GM21390 (cell line): ENCODE data around the gene SHROOM1.
"Not testable (repeated sequence)": the region's sequence is repeated elsewhere in the genome, so short reads cannot be mapped to it uniquely, and the experiment has no call there.

ENCODE experiments used
- ATAC-seq: cut with Tn5 transposase; IDR thresholded peaks from one replicate; pipeline ENCODE4 v1.9.1; 2021; ENCODE audit not compliant: unreplicated experiment

The SHROOM1 gene

DNA sequence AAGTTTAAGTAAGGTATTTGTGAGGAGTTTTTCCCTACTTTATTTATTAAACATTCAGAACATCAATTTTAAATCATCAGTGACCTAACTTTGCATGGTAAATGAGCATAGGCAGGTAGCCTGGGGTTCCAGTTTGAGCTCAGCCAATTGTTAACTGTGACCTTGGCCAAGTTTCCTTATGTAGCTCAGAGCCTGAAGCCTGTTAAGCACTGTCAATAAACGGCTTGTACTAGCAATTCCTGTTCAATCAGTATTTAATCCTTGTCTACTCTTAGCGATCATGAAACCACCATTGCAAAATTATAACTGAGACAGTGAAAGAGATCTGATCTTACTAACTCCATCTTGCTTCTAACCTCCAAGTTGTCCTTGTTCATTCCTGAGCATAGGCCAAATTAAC is 22.0 kb downstream of the SHROOM1 start:
- ATAC-seq: no peak

DNA sequence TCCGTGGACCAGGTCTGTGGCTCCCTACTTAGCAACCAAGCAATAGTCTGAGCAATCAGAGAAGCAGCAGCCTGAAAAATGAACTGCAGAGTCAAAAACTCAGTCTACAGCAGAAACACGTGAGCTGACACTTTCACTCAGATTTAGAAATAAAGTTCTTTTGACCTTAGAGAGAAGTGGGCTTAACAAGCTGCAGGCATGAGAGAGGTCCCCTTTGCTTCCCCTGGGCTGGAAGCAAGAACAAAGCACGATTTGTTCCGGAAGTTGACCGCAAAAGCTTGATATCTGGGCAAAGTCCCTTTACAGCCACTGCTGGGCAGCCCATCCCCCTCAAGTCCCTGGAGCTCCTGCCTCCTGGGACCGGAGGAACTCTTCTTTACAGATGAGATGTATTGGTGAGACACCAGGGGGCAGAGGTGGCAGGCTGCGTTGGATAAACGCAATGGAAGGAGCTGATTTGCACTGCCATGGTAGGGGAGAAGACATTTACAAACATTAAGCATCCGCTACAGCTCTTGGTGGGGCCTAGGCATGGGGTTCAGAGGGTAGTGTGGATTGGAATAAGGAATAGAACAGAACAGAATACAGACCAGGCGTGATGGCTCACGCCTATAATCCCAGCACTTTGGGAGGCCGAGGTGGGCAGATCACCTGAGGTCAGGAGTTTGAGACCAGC is 23.1 kb downstream of the SHROOM1 start:
- no peak for ATAC-seq

DNA sequence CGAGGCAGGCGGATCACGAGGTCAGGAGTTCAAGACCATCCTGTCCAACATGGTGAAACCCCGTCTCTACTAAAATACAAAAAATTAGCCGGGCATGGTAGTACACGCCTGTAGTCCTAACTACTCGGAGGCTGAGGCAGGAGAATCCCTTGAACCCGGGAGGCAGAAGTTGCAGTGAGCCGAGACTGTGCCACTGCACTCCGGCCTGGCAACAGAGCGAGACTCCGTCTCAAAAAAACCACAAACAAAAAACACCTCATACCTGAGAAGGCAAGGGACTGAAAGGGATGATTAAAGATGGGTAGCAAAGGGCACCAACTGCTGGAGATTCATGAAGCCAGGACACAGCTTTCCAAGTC is 23.7 kb downstream of the SHROOM1 start:
- not testable (repeated sequence) for ATAC-seq

DNA sequence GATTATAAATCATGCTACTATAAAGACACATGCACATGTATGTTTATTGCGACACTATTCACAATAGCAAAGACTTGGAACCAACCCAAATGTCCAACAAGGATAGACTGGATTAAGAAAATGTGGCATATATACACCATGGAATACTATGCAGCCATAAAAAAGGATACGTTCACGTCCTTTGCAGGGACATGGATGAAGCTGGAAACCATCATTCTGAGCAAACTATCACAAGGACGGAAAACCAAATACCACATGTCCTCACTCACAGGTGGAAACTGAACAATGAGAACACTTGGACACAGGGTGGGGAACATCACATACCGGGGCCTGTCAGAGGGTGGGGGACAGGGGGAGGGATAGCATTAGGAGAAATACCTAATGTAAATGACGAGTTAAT is 24.6 kb downstream of the SHROOM1 start:
- not testable (repeated sequence) for ATAC-seq

DNA sequence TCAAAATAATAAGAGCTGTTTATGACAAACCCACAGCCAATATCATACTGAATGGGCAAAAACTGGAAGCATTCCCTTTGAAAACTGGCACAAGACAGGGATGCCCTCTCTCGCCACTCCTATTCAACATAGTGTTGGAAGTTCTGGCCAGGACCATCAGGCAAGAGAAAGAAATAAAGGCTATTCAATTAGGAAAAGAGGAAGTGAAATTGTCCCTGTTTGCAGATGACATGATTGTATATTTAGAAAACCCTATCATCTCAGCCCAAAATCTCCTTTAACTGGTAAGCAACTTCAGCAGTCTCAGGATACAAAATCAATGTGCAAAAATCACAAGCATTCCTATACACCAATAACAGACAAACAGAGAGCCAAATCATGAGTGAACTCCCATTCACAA is 26.2 kb downstream of the SHROOM1 start:
- ATAC-seq: not testable (repeated sequence)

DNA sequence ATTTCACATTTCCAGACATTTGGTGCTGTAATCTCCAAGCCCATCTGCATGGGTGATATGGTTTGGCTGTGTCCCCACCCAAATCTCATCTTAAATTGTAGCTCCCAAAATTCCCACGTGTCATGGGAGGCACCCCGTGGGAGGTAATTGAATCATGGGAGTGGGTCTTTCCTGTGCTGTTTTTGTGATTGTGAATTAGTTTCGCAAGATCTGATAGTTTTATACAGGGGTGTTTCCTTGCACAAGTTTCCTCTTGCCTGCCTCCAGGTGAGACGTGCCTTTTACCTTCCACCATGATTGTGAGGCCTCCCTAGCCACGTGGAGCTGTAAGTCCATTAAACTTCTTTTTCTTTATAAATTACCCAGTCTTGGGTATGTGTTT is 27.8 kb downstream of the SHROOM1 start:
- not testable (repeated sequence) for ATAC-seq

DNA sequence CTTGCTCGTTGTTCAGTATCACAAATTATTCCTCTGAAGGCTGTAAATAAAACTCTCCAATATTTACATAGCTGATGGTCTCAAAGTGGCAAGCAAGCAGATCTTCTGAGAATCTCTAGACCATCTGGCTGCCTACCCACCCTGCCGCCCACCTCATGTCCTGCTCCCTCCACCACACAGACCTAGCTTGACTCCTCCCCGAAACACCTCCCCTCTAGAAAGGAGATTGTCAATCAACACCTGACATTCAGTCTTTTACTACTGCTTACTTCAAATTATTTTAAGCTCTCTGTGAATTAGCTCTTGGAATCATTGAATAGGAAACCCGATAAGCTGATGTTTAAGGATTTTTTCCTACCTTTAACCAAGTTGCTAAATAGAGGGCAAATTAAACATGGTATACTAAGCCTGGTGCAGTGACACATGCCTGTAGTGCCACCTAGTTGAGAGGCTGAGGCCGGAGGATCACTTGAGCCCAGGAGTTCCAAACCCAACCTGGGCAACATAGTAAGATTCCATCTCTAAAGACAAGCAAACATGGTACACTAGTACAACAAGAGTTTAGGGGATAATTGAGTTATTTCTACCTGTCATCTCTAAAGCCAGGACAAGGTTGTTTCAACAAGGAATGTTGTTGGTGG is 28.3 kb downstream of the SHROOM1 start:
- ATAC-seq: no peak

DNA sequence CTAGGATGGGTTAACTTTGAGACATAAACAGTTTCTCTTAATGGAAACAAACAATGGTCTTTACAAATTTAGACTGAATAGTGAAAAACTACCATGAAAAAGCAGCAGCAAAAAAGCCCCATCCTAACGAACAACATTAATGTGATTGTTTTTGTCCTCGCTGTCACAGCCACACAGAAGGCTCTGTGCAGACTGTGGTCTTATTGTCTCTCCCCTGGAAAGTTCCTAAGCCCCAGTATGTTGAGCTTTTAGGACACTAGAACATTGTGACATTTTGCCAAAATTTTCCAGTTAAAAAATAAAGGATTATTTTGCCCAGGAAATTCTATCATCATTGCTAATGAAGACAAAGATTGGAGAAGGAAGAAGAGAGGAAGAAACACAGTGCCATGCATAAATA is 29.9 kb downstream of the SHROOM1 start:
- no peak for ATAC-seq

DNA sequence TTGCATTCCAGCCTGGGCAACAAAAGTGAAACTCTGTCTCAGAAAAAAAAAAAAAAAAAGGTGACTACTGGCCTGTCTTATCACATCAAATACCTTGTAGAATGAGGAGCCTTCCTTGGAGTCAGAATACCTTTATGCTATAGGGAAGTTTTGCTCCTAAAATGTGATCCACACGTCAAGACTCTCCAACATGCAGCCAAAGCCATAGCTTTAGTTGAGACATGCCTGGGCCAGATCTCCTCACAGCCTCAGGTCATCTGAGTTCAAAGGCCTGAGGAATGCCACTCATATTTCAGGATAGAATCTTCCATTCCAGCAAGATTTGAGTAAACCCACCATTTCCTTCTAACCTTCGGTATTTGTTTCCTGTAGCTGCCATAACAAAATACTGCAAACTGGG is 31.1 kb downstream of the SHROOM1 start:
- no peak for ATAC-seq

DNA sequence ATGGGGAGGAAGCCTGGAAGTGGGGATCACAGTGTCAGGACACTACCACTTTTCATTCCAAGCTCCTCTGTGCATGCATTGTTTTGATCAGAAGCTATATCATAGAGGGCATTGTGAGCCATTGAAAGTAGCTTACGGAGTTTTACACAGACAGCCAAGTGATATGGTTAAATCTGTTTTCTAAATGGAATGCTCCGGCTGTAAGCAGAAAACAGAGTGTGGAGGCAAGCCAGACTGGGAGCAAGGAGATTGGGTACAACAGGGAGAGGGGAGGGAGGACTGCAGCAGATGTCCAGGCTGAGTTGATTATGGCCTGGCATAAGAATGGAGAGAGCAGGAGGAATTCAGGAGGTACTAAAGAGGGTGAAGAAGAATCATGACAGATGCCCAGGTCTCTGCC is 32.8 kb downstream of the SHROOM1 start:
- no peak for ATAC-seq

DNA sequence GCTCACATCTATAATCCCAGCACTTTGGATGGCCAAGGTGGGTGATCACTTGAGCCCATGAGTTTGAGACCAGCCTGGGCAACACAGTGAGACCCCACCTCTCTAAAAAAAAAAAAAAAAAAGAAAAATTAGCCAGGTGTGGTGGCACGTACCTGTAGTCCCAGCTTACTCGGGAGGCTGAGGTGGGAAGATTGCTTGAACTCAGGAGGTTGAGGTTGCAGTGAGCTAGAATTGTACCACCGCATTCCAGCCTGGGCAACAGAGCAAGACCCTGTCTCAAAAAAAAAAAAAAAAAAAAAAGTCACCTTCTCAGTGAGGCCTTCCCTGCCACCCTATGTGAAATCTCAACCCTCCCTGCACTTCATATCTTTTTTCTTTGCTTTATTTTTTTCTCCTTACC is 39.4 kb downstream of the SHROOM1 start:
- no peak for ATAC-seq

DNA sequence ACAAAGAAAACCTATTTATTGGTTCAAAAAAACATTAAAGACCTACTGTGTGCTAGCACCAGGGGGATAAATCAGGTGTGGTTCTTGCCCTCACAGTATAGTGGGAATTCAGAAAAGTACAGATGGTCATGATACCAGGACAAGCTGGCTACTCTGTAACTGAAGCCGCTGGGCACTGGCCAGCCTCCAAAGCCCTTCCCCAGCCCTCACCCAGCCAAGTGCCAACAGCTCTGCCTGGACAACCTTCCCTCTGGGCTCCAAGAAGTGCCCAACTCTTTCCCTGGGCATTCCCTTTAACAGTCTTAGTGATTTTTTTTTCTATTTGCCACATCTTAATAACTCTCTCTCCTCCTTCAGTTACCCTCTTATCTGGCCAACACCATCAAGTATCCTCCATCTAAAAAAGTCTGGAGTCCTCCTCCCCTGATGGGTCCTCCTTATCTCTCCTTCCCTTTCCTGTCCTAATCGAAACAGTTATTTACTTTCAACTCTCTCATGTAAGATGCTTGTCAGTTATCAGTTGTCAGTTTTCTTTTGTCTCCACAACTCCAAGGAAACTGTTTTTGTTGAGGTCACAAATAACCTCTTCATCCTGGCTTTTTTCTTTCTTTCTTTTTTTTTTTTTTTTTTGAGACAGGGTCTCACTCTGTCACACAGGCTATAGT is 40.1 kb downstream of the SHROOM1 start:
- ATAC-seq: no peak

DNA sequence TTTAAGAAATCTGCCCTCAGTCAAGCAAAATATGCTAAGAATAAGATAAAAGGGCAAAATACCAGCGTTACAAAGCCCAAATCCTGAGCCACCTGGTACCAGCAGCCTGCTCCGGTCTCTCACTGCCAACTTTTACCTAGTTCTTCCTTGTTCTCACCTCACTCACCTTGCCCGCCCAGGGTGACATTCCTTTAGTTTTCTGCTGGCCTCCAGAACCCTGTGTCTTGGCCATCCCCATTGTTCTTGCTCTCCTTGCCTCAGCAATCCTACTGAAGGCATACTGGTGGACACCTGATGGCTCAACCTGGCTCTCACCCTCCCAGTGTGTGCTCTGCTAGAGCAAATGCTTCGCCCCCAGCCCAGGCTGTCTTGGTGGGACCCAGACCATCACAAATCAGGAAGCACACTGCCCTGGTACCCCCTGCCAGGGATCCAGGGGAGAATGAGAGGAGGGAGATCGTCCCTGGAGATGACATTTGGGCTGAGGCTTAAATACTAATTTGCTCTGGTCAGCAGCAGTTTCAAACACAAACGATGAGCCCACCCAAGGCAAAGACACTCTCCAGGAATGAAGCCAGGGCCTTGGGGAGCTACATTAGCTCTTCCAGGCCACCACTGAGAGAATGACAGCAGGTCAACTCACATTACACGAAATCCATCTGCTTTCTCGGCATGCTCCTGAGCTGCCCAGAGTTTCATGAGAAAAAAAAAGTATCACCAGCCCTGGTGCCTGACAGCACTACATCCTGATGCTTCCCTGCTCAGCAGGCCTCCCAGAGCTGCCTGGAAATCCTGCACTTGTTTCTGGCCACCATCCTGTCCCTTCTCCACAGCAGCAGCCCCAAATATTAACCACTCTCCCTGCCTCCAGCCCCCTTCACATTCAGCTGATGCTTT is 41.2 kb downstream of the SHROOM1 start:
- no peak for ATAC-seq

DNA sequence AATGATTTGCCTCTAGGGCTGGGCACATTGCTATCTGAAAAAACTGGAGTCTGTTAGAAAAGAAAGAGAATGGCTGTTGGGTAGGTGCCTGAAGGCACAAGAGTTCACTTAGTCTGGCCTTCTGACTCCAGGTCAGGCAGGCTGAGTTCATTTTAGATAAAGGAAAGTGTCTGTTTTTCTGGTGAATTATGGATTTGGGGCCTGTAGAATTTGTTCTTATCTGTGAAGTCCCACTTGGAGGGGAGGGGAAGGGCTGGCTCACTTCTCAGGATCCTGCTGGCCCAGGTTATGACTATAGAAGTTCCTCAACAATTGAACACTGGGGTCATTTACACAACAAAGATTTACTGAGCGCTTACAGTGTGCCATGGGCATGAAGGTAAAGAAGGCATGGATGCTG is 41.9 kb downstream of the SHROOM1 start:
- ATAC-seq: no peak

DNA sequence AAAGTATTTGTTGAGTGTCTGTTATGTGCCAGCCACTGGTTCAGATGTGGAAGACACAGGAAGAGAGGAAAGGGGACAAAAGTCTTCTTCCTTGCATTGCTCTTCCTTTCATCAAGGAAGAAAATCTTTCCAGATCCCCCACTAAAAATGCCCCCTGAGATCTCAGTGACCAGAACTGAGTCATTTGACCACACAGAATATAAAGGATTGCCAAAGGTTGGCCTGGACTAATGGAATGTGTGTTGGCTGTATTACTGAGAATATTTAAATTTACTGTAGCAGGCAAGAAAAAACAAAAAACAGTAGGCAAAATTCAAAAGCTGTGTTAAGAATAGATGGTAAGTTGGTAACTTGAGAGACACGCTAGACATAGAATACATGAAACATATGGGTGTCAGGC is 43.4 kb downstream of the SHROOM1 start:
- no peak for ATAC-seq

DNA sequence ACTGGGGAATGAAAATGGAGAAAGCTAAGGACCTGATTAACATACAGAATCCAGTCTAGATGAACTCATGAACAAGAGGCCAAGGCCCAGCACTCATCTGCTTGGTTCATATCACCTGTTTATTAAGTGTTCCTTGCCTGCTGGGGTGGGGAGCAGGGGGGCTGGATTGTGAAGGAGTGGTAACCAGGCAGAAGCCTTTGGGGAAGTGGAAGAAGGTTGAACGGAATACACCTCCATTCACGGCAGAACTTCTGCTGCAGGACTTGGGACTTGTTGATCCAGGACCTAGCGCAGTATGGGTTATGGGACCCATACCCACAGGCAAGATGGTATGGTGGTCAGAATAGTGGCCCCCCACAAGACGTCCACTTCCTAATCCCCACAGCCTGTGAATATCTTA is 44.6 kb downstream of the SHROOM1 start:
- no peak for ATAC-seq

DNA sequence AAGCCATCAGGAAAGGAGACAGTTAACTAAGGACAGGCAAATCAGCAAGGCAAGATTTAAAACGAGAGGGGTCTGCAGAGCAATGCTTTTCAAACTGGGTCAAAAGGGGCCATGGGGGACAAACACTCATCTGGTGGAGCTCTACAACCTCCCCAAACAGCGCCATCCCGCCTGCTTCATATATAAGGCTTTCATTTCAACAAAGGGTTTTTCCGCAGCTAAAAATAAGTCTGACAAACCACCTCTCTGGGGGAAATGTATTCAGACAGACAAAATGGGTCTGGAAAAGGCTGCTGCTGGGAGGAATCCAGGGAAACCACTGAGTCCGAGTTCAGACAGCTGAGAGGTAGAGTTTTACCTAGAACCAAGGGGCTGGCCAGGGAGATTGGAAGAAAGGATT is 45.1 kb downstream of the SHROOM1 start:
- no peak for ATAC-seq

DNA sequence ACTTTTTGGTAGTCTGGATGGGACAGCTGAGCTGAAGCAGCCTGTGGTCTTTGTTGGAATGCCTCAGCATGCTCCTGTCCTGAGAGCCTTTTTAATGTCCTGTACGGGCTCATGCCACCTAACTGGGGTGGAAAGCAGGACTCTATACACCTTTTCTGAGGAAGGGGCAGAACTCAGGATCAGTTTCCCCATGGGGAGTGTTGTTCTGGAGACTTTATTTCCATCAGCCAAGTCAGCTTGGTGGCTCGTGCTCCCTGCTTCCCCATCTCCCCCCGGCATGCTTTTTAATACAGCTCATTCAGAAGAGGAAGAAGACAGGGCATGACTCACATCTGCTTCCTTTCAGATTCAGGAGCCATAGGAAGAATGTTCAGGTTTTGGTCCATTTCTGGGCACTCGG is 48.3 kb downstream of the SHROOM1 start:
- no peak for ATAC-seq

DNA sequence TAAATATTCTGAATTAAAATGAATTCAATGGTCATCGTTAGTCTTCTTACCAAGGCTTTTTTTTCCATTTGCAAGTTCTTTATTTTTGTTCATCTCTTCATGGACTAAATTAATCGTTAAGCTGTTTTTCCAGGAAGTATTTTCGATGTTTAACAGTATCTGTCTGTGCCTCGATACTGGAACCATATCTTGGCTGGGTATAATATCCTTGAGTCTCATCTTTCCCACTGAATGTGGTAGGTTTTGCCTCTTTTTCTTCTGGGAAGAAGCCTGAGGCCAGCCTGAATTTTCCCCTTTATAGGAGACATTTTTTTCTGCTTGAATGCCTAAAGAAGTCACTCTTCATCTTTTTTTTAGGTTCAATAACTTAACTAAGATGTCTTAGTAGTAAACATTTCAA is 49.4 kb downstream of the SHROOM1 start:
- ATAC-seq: no peak

DNA sequence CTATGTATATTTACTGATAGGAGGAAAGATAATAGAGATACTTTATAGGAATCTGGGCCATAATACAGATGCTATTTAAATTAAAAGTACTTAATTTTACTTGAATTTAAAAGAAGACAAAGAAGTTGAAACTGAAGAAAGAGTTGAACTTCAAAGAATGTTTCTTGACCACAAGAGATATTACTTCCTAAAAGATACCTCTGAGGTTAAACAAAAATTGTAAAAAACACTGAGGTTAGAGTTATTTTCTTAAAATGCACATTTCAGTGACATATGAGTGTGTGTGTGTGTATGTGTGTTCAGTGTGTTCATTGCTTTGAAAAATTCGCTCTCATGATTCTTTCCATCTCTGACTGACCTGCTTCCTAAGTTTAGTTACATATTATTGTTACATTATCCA is 49.9 kb downstream of the SHROOM1 start:
- no peak for ATAC-seq

DNA sequence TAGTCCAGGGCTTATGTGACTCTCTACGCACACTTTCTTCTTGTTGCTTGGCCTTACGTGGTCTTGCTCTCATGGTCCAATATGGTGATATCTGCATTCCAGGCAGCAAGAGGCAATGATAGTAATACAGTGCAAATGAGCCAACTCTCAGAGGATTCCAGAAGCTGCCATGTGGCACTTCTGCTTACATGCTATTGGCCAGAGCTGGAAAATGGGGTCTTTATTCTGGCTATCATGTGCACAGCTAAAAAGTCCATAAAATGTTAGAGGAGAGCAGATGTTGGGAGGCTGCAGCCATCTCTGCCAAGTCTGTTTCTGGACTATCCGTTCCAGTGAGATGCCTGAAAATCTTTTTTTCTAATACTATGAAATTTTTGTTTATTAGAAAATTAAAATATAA is 50.5 kb downstream of the SHROOM1 start:
- no peak for ATAC-seq

DNA sequence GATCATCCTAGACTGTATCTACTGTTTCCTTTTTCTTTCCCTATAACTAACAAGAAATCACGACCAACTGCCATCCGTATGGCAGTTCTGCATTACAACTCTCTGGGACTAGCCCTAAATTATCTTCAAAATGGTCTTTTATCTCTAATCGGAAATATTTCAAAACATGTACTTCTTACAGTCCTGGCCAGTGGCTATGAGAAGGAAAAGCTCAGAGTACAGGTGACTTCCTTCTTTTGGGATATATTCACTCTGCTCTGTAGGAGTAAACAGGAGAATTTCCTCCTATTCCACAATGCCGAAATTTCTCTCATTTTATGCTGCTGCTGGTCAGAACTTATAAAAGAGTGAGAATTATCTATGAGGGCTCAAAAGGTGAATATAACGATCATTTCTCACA is 51.6 kb downstream of the SHROOM1 start:
- ATAC-seq: no peak
